ENCODE data around the gene DHX36.
A peak's percentile ranks its signal among the peaks of the same experiment; 100 is the strongest.

Gene DHX36

DNA sequence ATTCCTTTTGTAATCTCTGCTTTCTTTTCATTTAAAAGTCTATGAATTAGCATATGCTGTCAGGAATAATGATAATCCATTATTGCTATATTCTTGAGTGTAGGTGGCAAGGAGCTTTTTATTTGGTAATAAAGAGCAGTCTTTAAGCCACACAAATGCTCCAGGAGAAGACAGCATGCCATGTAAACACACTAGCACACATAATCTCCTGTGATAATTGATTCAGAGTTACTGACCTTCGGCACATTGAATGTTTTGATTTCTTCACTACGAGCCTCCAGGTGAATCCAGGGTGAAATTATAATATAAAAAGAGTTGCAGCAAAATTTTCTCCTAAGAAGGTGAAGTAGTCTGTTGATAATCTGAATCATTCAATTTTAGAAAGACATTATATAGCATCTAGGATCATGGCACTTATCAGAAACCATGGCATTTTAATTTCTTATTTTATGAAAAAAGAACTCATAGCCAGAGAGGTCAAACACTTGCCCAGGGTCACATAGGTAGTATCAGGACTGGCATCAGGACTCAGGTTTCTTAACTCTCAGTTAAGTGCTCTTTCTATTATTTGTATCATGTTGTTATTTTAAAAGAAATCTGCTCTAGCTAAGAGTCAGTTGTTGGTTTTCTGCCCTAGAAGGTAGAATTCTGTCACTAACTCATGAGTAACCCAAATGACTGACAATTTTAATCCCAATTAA, 21.3 kb upstream of the DHX36 start:
- TF ChIP-seq, protein P1, sequence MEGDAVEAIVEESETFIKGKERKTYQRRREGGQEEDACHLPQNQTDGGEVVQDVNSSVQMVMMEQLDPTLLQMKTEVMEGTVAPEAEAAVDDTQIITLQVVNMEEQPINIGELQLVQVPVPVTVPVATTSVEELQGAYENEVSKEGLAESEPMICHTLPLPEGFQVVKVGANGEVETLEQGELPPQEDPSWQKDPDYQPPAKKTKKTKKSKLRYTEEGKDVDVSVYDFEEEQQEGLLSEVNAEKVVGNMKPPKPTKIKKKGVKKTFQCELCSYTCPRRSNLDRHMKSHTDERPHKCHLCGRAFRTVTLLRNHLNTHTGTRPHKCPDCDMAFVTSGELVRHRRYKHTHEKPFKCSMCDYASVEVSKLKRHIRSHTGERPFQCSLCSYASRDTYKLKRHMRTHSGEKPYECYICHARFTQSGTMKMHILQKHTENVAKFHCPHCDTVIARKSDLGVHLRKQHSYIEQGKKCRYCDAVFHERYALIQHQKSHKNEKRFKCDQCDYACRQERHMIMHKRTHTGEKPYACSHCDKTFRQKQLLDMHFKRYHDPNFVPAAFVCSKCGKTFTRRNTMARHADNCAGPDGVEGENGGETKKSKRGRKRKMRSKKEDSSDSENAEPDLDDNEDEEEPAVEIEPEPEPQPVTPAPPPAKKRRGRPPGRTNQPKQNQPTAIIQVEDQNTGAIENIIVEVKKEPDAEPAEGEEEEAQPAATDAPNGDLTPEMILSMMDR (IDR thresholded peaks at IDR 0.05; ENCODE audit: low read depth, low read length): no peak
- H3K4me3 ChIP-seq (ENCODE audit: low read depth, low read length): no peak overlapping the region
- in situ Hi-C loops (cut with HindIII; ENCODE audit: low sequenced_read_pairs): no loop called here
- no peak for DNase-seq (ENCODE audit: low read depth, low spot score)

DNA sequence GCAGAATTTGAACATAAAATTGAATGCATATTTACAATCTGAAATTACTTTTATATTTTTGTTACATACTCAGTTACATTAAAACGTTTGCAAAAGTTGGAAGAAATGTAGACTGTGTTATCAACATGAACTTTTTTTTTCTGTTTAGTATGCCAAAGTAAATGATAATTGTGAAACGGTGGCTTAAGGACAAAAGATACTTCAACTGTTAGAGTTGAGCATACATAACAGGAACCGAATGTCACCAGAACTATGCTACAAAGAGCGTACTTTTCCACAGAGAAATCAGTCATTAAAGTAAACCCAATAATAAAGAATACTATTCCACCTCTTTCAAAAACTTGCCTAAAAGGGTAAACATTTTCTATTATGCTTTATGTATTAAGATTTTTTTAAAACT, 14.3 kb upstream of the DHX36 start:
- H3K4me3 ChIP-seq (ENCODE audit: low read depth, low read length): no peak overlapping the region
- in situ Hi-C loops (cut with HindIII; ENCODE audit: low sequenced_read_pairs): no loop called here
- no peak for DNase-seq (ENCODE audit: low read depth, low spot score)
- TF ChIP-seq, protein P1 (IDR thresholded peaks at IDR 0.05; ENCODE audit: low read depth, low read length): no peak

DNA sequence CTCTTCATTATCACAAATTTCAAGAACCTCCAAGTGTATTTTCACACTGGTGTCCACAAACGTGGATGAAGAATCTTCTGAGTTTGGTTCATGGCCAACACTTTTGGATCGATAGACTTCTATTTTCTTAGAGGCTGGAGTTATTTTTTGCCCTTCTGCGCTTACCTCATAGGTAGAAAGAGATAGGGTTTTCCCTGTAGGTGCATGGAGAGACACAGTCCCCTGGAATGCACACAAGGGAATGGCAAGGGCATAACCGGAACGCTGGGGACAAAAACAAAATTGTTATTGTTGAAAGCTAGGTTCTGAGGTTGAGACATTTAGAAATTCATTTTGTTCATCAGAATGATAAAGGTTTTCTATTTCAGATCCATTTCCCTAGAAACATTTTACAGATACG, 13.7 kb upstream of the DHX36 start:
- in situ Hi-C loops (cut with HindIII; ENCODE audit: low sequenced_read_pairs): no loop called here
- TF ChIP-seq, protein P1 (IDR thresholded peaks at IDR 0.05; ENCODE audit: low read depth, low read length): no peak

DNA sequence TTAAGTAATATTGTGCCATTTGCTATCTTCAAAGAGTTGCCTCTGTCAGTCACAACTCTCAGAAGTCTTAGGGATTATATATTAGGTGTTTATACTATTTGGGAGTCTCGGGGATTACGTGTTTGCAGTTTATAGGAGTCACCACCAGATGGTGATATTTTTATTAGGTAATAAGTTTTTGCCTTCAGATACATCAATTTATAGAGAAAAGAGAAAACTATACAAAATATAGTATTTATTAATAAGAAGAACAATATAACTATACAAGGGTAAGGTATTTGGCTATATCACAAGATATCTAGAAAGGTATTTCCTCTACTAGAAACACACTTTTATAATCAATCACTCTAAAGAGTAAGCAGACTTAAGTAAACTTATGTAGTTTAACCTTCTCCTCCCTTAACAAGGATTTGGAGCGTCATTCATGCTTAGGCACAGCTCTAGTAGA, 10.7 kb upstream of the DHX36 start:
- in situ Hi-C loops (cut with HindIII; ENCODE audit: low sequenced_read_pairs): no loop called here
- DNase-seq (ENCODE audit: low read depth, low spot score): peak; percentile 65
- no peak overlapping the region for H3K4me3 ChIP-seq (ENCODE audit: low read depth, low read length)
- TF ChIP-seq, protein P1 (IDR thresholded peaks at IDR 0.05; ENCODE audit: low read depth, low read length): peak; percentile 51

More for the DNA sequence above, 13.7 kb upstream of the DHX36 start:
- no peak overlapping the region for H3K4me3 ChIP-seq (ENCODE audit: low read depth, low read length)
- no peak for DNase-seq (ENCODE audit: low read depth, low spot score)

DNA sequence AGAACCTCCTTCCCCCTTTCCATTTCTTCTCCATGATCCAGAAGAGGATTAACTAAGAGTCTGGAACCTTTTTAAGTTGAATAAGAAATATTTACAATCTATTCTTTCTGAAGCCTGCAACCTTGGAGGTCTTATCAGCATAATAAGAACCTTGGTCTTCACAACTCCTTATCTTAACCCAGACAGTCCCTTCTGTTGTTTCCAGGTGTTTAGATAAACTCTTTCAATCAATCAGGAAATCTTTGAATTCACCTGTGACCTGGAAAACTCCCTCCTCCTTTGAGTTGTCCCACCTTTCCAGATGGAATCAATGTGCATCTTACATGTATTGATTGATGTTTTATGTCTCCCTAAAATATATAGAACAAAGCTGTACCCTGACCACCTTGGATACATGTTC, 3.6 kb upstream of the DHX36 start:
- in situ Hi-C loops (cut with HindIII; ENCODE audit: low sequenced_read_pairs): no loop called here

DNA sequence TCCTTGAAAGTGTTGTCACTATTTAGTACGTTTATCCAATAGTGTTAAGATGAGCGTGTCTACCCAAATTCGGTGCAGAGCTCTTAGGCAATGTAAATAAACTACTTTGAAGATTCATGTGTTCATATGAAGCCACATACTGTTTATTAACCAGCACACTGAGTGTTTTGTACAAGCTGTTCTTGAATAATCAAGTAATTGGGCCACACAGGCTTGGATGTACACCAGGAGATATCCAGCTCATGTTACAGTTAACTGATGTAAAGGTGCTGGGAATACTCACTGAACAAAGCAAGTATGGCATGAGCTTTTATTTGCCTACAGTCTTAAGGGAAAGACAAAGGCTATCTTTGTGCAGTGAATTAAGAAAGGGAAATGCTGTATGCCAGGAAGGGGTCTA, 632 bp upstream of the DHX36 start:
- TF ChIP-seq, protein P1 (IDR thresholded peaks at IDR 0.05; ENCODE audit: low read depth, low read length): no peak
- in situ Hi-C loops (cut with HindIII; ENCODE audit: low sequenced_read_pairs): no loop called here
- H3K4me3 ChIP-seq (ENCODE audit: low read depth, low read length): peak overlapping the region; percentile 64
- no peak for DNase-seq (ENCODE audit: low read depth, low spot score)

More for the DNA sequence above, 3.6 kb upstream of the DHX36 start:
- TF ChIP-seq, protein P1 (IDR thresholded peaks at IDR 0.05; ENCODE audit: low read depth, low read length): no peak
- no peak overlapping the region for H3K4me3 ChIP-seq (ENCODE audit: low read depth, low read length)
- no peak for DNase-seq (ENCODE audit: low read depth, low spot score)

All from astrocyte of the spinal cord (primary cell).